ENCODE results near the gene MPPED1.

GRCh38 chr22:43554694-43555365, 143.0 kb downstream of the MPPED1 start:
- no peak for TF ChIP-seq USF1 (IDR thresholded peaks at IDR 0.05)
- no peak for TF ChIP-seq EGR1 (IDR thresholded peaks at IDR 0.05)
- no peak for TF ChIP-seq CEBPB (IDR thresholded peaks at IDR 0.05)
